Kidney epithelial cell (primary cell): ENCODE measurements around the gene HCAR3. TPM values are rescaled to one million over a fixed set of nuclear protein-coding genes. Genes with fewer than 3 reads are reported as not detected.

Experiments
- DNase-seq: peaks from one replicate; pipeline ENCODE4 v3.0.0-alpha.2; 2010; ENCODE audit warnings: low read depth
- H3K27me3 ChIP-seq: 2 replicates; pipeline ENCODE4 v1.6.0; 2011; ENCODE audit warnings: low read length; ENCODE audit not compliant: control insufficient read depth, insufficient read depth
- H3K36me3 ChIP-seq: 2 replicates; pipeline ENCODE4 v1.5.1; 2011; ENCODE audit warnings: low read length; ENCODE audit not compliant: control insufficient read depth, insufficient read depth
- H3K4me3 ChIP-seq: 2 replicates; pipeline ENCODE4 v1.5.1; 2011; ENCODE audit warnings: low read depth, mild to moderate bottlenecking, control low read depth, low read length
- total RNA-seq: library from RNA; depleted of rRNA; stranded (reverse); fragments of >200 nt; gene quantifications from 2 replicates; pipeline ENCODE4 v1.2.3, GENCODE V29; 2015
- TF ChIP-seq, protein P1 (sequence below): IDR thresholded peaks from 2 replicates; pipeline ENCODE4 v1.5.1; 2011; ENCODE audit warnings: mild to moderate bottlenecking, moderate library complexity, low read length, control low read depth, inconsistent platforms; ENCODE audit not compliant: insufficient read depth, poor library complexity, severe bottlenecking

The HCAR3 gene
- total RNA-seq, 1 donor from 2014 or later = not detected

DNA sequence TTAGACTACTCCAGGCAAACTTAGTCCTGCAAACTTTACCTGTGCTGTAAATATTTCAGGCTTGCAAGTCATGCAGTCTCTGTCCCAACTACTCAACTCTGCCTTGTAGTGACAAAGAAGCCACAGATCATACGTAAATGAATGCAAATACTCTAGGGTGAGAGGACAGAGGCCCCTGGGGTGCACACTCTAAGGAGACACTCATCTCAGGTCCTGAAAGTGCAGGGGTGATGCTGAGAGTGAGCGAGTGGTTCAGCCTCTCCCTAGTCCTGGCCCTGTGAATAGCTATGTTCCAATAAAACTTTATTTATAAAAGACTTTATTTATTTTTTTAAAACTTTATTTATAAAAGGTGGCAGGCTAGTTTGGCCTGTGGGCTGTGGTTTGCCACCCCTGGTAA, 48.3 kb downstream of the HCAR3 start:
- DNase-seq = no peak
- no peaks in the 10 kb centered on the region for H3K27me3 ChIP-seq
- H3K36me3 ChIP-seq = no peaks in the 10 kb centered on the region
- no peak overlapping the region for H3K4me3 ChIP-seq
- TF ChIP-seq, protein P1, sequence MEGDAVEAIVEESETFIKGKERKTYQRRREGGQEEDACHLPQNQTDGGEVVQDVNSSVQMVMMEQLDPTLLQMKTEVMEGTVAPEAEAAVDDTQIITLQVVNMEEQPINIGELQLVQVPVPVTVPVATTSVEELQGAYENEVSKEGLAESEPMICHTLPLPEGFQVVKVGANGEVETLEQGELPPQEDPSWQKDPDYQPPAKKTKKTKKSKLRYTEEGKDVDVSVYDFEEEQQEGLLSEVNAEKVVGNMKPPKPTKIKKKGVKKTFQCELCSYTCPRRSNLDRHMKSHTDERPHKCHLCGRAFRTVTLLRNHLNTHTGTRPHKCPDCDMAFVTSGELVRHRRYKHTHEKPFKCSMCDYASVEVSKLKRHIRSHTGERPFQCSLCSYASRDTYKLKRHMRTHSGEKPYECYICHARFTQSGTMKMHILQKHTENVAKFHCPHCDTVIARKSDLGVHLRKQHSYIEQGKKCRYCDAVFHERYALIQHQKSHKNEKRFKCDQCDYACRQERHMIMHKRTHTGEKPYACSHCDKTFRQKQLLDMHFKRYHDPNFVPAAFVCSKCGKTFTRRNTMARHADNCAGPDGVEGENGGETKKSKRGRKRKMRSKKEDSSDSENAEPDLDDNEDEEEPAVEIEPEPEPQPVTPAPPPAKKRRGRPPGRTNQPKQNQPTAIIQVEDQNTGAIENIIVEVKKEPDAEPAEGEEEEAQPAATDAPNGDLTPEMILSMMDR = no peak

DNA sequence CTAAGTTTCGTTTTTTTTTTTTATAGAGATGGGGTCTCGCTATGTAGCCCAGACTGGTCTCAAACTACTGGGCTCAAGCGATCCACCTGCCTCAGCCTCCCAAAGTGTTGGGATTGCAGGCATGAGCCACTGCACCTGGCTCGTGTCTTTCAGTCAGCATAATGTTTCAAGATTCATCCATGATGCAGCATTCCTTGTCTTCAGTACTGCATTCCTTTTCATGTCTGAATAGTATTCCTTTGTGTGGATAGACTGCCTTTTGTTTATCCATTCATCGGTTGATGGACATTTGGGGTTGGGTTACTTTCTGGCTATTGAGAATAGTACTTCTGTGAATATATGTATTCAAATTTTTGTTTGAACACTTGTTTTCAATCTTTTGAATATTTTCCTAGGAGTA, 50.9 kb downstream of the HCAR3 start:
- TF ChIP-seq, protein P1 = no peak
- Histone ChIP-seq H3K4me3 (no peak overlapping the region), H3K27me3 (no peaks in the 10 kb centered on the region), H3K36me3 (no peaks in the 10 kb centered on the region)
- no peak for DNase-seq

DNA sequence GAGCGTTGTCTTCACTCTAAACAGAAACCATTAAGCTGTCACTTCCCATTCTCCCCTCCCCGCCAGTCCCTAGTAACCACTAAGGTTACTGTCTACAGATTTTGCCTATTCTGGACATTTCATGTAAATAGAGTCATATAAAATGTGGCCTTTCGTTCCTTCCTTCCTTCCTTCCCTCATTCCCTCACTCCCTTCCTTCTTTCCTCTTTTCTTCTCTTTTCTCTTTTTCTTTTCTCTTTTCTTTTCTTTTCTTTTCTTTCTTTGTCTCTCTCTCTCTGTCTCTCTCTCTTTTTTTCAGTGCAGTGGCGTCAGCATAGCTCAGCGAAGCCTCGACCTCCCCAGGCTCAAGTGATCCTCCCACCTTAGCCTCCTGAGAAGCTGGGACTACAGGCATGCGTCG, 51.3 kb downstream of the HCAR3 start:
- TF ChIP-seq, protein P1 = no peak
- Histone ChIP-seq H3K36me3 (no peaks in the 10 kb centered on the region), H3K4me3 (no peak overlapping the region), H3K27me3 (no peaks in the 10 kb centered on the region)
- DNase-seq = no peak

Other genes starting within 250 kb of the HCAR3 start
- gene ZCCHC8, start 215.9 kb downstream of the HCAR3 start, total RNA-seq = 23.4 and 25.3 TPM in 2 replicates
- gene RSRC2, start 189.9 kb downstream of the HCAR3 start, total RNA-seq = 33.9 and 41.2 TPM in 2 replicates
- 12.4 and 16.2 TPM in 2 replicates for gene KNTC1, start 189.6 kb downstream of the HCAR3 start, total RNA-seq
- not detected in 2 replicates for gene HCAR2, start 13.5 kb downstream of the HCAR3 start, total RNA-seq
- 0.62 and 0.79 TPM in 2 replicates for gene HCAR1, start 14.0 kb upstream of the HCAR3 start, total RNA-seq
- gene DENR, start 36.0 kb upstream of the HCAR3 start, total RNA-seq = 51.3 and 62.4 TPM in 2 replicates
- gene CCDC62, start 57.8 kb upstream of the HCAR3 start, total RNA-seq = 0.04 and 0.14 TPM in 2 replicates
- 86.5 and 108 TPM in 2 replicates for gene HIP1R, start 118.6 kb upstream of the HCAR3 start, total RNA-seq
- 81.5 and 83.9 TPM in 2 replicates for gene VPS37B, start 179.3 kb upstream of the HCAR3 start, total RNA-seq
- gene ABCB9, start 249.7 kb upstream of the HCAR3 start, total RNA-seq = 10.6 and 12.3 TPM in 2 replicates